PFSK-1 (cell line): ENCODE measurements around the gene NDUFC2.

ENCODE experiments used
- FOXP2 ChIP-seq: optimal IDR thresholded peaks from 2 replicates; pipeline ENCODE3; 2011; ENCODE audit warnings: borderline replicate concordance, control low read depth, inconsistent platforms; ENCODE audit not compliant: insufficient read depth; ENCODE audit errors: extremely low read length, extremely low read depth
- POLR2AphosphoS5 ChIP-seq: IDR thresholded peaks from 2 replicates; pipeline ENCODE4 v1.6.1; 2012; ENCODE audit warnings: low read depth, mild to moderate bottlenecking, control low read depth, low read length, moderate library complexity
- SIN3A ChIP-seq: IDR thresholded peaks from 2 replicates; pipeline ENCODE4 v1.6.1; 2012; ENCODE audit warnings: mild to moderate bottlenecking, low read length, moderate library complexity, borderline replicate concordance; ENCODE audit not compliant: insufficient read depth
- TAF1 ChIP-seq: IDR thresholded peaks from 2 replicates; pipeline ENCODE4 v1.6.1; 2012; ENCODE audit warnings: low read length, control low read depth, borderline replicate concordance; ENCODE audit not compliant: insufficient read depth
- TF ChIP-seq, protein P1 (sequence below), 2 experiments: IDR thresholded peaks; 2 replicates each; pipeline versions ENCODE4 v1.6.1 to v1.8.0; 2011 to 2012; ENCODE audit warnings: low read depth in 2 of 2, low read length in 2 of 2, control low read depth in 1 of 2, inconsistent platforms in 1 of 2, mild to moderate bottlenecking in 1 of 2, moderate library complexity in 1 of 2; ENCODE audit not compliant: insufficient read depth in 1 of 2

The NDUFC2 gene

GRCh38 chr11:78100261-78100660, 20.6 kb upstream of the NDUFC2 start:
- no peak for TF ChIP-seq FOXP2
- TF ChIP-seq SIN3A: no peak
- no peak for TF ChIP-seq TAF1
- TF ChIP-seq, protein P1, sequence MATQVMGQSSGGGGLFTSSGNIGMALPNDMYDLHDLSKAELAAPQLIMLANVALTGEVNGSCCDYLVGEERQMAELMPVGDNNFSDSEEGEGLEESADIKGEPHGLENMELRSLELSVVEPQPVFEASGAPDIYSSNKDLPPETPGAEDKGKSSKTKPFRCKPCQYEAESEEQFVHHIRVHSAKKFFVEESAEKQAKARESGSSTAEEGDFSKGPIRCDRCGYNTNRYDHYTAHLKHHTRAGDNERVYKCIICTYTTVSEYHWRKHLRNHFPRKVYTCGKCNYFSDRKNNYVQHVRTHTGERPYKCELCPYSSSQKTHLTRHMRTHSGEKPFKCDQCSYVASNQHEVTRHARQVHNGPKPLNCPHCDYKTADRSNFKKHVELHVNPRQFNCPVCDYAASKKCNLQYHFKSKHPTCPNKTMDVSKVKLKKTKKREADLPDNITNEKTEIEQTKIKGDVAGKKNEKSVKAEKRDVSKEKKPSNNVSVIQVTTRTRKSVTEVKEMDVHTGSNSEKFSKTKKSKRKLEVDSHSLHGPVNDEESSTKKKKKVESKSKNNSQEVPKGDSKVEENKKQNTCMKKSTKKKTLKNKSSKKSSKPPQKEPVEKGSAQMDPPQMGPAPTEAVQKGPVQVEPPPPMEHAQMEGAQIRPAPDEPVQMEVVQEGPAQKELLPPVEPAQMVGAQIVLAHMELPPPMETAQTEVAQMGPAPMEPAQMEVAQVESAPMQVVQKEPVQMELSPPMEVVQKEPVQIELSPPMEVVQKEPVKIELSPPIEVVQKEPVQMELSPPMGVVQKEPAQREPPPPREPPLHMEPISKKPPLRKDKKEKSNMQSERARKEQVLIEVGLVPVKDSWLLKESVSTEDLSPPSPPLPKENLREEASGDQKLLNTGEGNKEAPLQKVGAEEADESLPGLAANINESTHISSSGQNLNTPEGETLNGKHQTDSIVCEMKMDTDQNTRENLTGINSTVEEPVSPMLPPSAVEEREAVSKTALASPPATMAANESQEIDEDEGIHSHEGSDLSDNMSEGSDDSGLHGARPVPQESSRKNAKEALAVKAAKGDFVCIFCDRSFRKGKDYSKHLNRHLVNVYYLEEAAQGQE (IDR thresholded peaks at IDR 0.05; ENCODE audit: insufficient read depth in 1 of 2, low read depth in 2 of 2, low read length in 2 of 2): no peak
- TF ChIP-seq POLR2AphosphoS5: no peak

GRCh38 chr11:78099666-78100065, 20.0 kb upstream of the NDUFC2 start:
- TF ChIP-seq POLR2AphosphoS5 (no peak), FOXP2 (no peak), SIN3A (no peak), TAF1 (no peak)
- TF ChIP-seq, protein P1 (IDR thresholded peaks at IDR 0.05; ENCODE audit: insufficient read depth in 1 of 2, low read depth in 2 of 2, low read length in 2 of 2): no peak

GRCh38 chr11:78097666-78098385, 18.2 kb upstream of the NDUFC2 start:
- no peak for TF ChIP-seq FOXP2

DNA sequence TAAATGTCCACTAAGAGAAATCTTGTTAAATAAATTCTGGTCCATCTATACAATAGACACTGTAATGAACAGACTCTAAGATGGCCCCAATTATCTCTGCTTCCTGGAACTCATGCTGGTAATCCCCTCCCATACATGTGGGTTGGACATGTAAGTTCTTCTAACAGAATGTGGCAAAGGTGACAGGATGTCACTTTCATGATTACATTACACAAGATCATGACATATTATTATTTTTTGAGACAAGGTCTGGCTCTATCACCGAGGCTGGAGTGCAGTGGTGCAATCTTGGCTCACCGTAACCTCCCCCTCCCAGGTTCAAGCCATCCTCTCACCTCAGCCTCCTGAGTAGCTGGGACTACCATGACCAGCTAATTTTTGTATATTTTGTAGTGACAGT, 14.6 kb upstream of the NDUFC2 start:
- TF ChIP-seq TAF1: no peak
- TF ChIP-seq POLR2AphosphoS5: no peak

DNA sequence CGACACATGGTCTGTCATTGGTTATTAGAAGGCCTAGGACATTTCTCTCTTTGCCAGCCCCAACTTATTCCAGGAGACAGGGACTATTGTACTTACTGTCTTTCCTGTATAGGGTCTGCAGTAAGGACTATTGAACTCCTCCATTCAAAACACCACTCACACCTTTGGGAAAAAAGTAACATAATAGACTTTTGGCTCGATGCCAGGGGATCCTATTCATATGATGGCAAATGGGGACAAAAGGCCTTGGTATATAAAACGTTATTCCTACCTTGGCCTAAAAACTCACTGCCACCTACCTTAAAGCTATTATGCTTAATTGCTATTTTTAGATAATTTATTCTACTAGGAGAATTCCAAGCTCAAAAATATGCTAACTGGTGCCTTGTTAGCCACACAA, 6.3 kb upstream of the NDUFC2 start:
- TF ChIP-seq, protein P1 (IDR thresholded peaks at IDR 0.05; ENCODE audit: insufficient read depth in 1 of 2, low read depth in 2 of 2, low read length in 2 of 2): no peak
- TF ChIP-seq FOXP2: no peak
- no peak for TF ChIP-seq SIN3A
- TF ChIP-seq POLR2AphosphoS5: no peak
- TF ChIP-seq TAF1: no peak

- TF ChIP-seq POLR2AphosphoS5: no peak
- TF ChIP-seq TAF1: no peak
- TF ChIP-seq, protein P1 (IDR thresholded peaks at IDR 0.05; ENCODE audit: insufficient read depth in 1 of 2, low read depth in 2 of 2, low read length in 2 of 2): no peak
- no peak for TF ChIP-seq FOXP2
- TF ChIP-seq SIN3A: no peak
These were observed 3.4 kb upstream of the NDUFC2 start for GRCh38 chr11:78083021-78083420.
